GM18517 (cell line): ENCODE data around the gene DSE.

Experiments
- ATAC-seq: cut with Tn5 transposase; IDR thresholded peaks from one replicate; pipeline ENCODE4 v1.9.1; 2021; ENCODE audit warnings: mild to moderate bottlenecking, moderate library complexity; ENCODE audit not compliant: unreplicated experiment

The DSE gene

GRCh38 chr6:116409756-116410155, 39.0 kb downstream of the DSE start:
- peak; percentile 91 for ATAC-seq

- ATAC-seq: no peak
These were observed 40.5 kb downstream of the DSE start for GRCh38 chr6:116411284-116411623.

GRCh38 chr6:116412270-116412669, 41.5 kb downstream of the DSE start:
- no peak for ATAC-seq

- ATAC-seq: no peak
These were observed 42.6 kb downstream of the DSE start for GRCh38 chr6:116413357-116413756.

GRCh38 chr6:116417661-116418060, 46.9 kb downstream of the DSE start:
- no peak for ATAC-seq

- no peak for ATAC-seq
These were observed 48.5 kb downstream of the DSE start for GRCh38 chr6:116419069-116419786.

- no peak for ATAC-seq
These were observed 49.6 kb downstream of the DSE start for GRCh38 chr6:116420341-116420740.

- no peak for ATAC-seq
These were observed 51.5 kb downstream of the DSE start for GRCh38 chr6:116422238-116422637.

GRCh38 chr6:116424001-116424400, 53.3 kb downstream of the DSE start:
- ATAC-seq: no peak

- ATAC-seq: no peak
These were observed 55.8 kb downstream of the DSE start for GRCh38 chr6:116426551-116426950.

GRCh38 chr6:116429111-116429510, 58.4 kb downstream of the DSE start:
- ATAC-seq: no peak

GRCh38 chr6:116430860-116431259, 60.1 kb downstream of the DSE start:
- no peak for ATAC-seq

GRCh38 chr6:116431964-116432595, 61.3 kb downstream of the DSE start:
- ATAC-seq: no peak

- no peak for ATAC-seq
These were observed 62.5 kb downstream of the DSE start for GRCh38 chr6:116433206-116433712.

- ATAC-seq: no peak
These were observed 63.4 kb downstream of the DSE start for GRCh38 chr6:116434056-116434725.

- ATAC-seq: no peak
These were observed 65.8 kb downstream of the DSE start for GRCh38 chr6:116436586-116436985.

- ATAC-seq: no peak
These were observed 66.9 kb downstream of the DSE start for GRCh38 chr6:116437656-116438055.

- no peak for ATAC-seq
These were observed 68.1 kb downstream of the DSE start for GRCh38 chr6:116438590-116439448.

GRCh38 chr6:116439522-116440051, 68.8 kb downstream of the DSE start:
- ATAC-seq: no peak

GRCh38 chr6:116443105-116443504, 72.4 kb downstream of the DSE start:
- no peak for ATAC-seq

GRCh38 chr6:116444092-116444491, 73.3 kb downstream of the DSE start:
- ATAC-seq: no peak
